Left kidney (tissue), 8 donors: ENCODE measurements around the gene FAM186B. TPM values are rescaled to one million over a fixed set of nuclear protein-coding genes. Genes with fewer than 3 reads are reported as not detected.
"Not testable (repeated sequence)": the region's sequence is repeated elsewhere in the genome, so short reads cannot be mapped to it uniquely, and the experiment has no call there.

Source experiments
- DNase-seq: peaks from one replicate; pipeline ENCODE4 v3.0.0-alpha.2; 2013
- long read RNA-seq, 8 donors: transcript quantifications; one replicate each; lab custom pipeline, GENCODE V29; 2026
- polyA plus RNA-seq: library from polyadenylated mRNA; unstranded; fragments of 120-200 nt; gene quantifications from one replicate; pipeline ENCODE4 v1.2.1, GENCODE V29; 2013; ENCODE audit not compliant: insufficient read length

Gene FAM186B, protein sequence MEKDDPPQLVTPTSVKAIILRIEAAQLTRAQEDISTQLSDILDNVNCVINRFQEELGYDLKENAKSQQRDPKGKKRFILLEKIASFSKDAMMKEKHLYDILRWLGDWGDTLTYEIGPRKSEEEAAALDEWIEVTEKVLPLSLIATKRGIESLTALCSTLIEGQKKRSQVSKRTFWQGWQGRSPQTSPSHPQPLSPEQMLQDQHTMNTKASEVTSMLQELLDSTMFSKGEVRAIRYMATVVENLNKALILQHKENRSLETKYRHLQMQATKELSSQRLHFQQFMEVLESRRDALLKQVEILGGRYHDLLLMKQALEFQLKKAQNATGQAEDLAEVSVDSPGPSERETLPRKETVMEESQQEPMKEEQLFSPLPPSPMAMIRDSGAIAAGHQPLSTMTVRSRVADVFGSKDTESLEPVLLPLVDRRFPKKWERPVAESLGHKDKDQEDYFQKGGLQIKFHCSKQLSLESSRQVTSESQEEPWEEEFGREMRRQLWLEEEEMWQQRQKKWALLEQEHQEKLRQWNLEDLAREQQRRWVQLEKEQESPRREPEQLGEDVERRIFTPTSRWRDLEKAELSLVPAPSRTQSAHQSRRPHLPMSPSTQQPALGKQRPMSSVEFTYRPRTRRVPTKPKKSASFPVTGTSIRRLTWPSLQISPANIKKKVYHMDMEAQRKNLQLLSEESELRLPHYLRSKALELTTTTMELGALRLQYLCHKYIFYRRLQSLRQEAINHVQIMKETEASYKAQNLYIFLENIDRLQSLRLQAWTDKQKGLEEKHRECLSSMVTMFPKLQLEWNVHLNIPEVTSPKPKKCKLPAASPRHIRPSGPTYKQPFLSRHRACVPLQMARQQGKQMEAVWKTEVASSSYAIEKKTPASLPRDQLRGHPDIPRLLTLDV
- 3.1 TPM for polyA plus RNA-seq
- long read RNA-seq, donor 1, partial matches to known transcripts: 14 of 14 reads
- long read RNA-seq, donor 1, other reads (novel, unspliced or antisense): 0 of 14 reads
- long read RNA-seq, donor 2, partial matches to known transcripts: 35 of 35 reads
- long read RNA-seq, donor 2, other reads (novel, unspliced or antisense): 0 of 35 reads
- long read RNA-seq, donor 3: 0 reads
- long read RNA-seq, donor 4: 0 reads
- long read RNA-seq, donor 5: 0 reads
- long read RNA-seq, donor 6: 0 reads
- long read RNA-seq, donor 7, partial matches to known transcripts: 17 of 17 reads
- long read RNA-seq, donor 7, other reads (novel, unspliced or antisense): 0 of 17 reads
- long read RNA-seq, donor 8: 0 reads

DNA sequence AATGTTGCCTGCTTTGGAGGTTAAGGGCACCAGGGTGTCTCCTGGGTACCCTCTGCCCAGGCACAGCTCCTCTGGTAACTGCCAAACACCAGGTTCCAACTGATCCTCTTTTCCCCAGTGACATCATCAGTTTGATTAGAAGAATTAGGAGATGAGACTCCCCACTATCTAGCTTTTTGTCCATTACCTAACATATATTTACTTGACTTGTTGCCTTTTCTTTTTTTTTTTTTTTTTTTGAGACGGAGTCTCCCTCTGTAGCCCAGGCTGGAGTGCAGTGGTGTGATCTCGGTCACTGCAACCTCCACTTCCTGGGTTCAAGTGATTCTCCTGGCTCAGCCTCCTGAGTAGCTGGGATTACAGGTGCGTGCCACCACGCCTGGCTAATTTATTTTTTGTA is at the start of gene FAM186B:
TSS of gene FAM186B (minus strand) at position 101 of the 400 bp plus-strand sequence. CDS start 162 bp downstream, outside the sequence.
- not testable (repeated sequence) for DNase-seq

GRCh38 chr12:49654715-49655114 is 49.3 kb upstream of the FAM186B start:
- DNase-seq: no peak

GRCh38 chr12:49652921-49653520 is 47.6 kb upstream of the FAM186B start:
- DNase-seq: no peak

DNA sequence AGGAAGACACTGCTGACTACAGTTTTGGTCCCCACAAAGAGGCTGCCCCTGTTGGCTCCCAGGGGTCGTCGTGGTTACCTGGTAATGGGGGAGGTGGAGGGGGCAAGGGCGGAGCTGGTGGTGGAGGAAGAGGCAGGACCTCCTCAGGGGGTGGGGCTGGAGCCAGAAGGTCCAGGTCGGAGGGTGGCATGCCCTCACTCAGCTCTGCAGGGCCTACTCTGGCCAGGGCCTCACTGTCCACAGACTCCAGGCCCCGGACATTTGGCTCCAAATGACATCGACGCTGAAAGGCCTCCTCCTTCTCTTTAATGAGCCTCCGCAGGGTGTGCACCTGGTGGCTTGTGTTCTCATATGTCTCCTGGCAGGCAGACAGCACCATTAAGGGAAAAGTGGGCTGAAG is 46.4 kb upstream of the FAM186B start:
- no peak for DNase-seq

GRCh38 chr12:49649892-49650291 is 44.5 kb upstream of the FAM186B start:
- DNase-seq: no peak

GRCh38 chr12:49649445-49649844 is 44.0 kb upstream of the FAM186B start:
- DNase-seq: no peak

- DNase-seq: no peak
Observed at GRCh38 chr12:49648712-49649003, 43.2 kb upstream of the FAM186B start.

DNA sequence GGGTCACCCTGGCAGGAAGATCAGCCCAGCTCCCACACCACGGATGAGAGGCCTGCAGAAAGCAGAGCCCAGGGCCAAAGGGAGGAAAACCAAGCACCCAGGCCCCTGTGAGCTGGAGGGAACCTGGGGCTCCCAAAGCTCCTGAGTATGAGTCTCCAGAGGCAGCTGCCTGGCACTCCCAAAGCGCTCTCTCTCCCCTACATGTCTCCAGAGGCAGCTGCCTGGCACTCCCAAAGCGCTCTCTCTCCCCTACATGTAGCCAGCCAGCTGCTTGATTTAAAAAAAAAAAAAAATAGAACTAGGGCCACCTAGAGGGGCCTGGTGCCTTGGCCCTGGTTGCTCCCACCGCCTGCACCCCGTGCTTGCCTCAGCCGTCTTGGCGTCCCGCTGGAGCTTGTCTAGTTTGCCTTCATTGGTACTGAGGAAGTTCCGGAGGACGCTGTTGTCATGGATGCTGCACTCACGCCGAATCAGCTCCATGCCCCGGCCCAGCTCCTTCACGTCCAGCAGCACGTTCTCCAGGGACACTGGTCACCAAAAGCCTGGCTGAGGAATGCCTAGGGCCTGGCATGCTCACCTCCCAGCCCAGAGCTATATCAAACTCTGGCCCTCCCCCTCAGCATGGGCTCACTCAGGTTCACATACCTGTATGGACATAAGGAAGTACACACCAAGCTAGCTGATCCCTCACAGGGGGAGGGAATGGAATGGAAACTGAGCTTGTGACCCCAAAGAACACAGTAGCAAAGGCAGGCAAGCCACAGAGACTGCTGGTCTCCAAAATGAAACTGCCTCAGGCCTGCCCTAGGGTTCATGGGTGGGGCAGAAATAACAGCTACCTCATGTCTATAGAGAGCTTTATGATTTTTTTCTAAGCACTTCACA is 42.6 kb upstream of the FAM186B start:
- DNase-seq: no peak

DNA sequence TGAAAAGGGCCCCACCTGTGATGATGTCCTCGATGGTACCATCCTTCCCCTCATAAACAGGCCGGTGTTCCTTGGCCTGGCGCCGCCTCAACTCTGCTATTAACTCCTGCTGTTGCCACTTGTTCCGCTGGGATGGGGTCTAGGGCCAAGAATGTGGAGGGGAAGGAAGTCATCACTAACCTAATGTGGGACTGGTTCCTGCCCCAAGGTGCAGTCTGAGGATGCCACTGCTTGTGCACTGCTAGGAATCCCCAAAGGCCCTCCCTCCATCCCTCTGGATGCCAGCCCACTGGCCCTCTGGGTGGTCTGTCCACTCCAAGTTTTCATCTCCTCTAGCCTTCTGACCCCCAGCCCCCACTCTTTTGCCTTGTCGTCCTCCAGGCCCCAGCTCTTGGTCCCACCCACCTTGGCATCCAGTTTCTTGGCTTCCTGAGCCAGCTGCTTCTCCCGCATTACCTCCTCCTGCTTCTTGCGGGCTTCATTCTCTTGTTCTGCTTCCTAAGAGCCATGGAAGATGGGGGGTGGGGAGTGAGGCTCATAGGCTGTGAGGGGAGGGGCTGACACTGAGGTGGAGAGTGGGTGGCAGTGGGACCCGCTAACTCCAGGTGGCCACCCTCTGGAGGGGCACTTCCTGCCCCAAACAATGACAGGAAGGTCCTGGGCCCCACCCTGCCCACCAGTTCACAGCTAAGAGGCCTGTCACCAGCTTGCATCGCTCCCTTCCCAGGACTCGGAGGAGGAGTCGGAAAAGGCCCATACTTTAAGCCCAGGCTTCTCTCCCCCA is 41.6 kb upstream of the FAM186B start:
- DNase-seq: no peak

- no peak for DNase-seq
Observed at GRCh38 chr12:49646331-49646830, 40.9 kb upstream of the FAM186B start.

DNA sequence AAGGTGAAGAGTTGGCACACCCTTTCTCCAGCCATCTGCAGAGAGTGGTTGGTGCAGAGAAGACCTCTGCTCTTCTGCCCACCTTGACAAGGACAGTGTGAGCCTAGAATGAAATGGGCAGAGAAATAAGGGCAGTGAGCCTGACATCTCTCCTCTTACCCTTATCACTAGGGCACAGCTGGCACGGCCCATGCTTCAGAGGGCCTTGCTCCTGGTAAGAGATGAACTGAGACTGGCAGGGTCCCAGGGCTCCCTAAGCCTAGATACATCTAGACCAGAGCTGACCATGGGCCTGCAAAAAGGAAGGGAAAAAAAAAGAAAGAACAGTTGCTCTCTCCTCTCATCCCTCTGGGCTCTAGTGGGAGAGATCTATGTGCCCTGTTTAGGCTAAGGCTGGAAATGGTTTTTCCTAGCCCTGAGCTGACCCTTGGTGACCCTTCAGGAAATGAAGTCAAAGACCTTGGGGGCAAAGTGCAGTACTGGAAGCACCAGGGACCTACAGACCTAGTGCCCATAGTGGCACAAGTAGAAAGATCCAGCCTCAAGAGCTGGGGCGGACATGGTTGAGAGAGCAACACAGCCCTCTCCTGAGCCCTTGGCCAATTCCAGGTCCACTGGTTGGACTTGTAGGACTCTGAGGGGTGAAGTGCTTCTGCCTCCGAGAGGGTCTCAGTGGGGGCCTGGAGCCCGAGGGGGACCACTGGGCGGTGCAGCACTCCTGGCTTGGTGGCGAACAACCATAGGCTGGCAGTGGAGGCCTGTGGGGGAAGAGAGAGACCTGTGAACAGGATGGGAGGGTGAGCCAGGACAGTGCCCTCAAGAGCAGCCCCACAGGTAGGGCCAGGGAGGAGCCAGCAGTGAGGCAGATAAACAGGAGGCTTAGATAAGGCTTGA is 40.0 kb upstream of the FAM186B start:
- DNase-seq: no peak

GRCh38 chr12:49644620-49644994 is 39.2 kb upstream of the FAM186B start:
- DNase-seq: peak; percentile 83

DNA sequence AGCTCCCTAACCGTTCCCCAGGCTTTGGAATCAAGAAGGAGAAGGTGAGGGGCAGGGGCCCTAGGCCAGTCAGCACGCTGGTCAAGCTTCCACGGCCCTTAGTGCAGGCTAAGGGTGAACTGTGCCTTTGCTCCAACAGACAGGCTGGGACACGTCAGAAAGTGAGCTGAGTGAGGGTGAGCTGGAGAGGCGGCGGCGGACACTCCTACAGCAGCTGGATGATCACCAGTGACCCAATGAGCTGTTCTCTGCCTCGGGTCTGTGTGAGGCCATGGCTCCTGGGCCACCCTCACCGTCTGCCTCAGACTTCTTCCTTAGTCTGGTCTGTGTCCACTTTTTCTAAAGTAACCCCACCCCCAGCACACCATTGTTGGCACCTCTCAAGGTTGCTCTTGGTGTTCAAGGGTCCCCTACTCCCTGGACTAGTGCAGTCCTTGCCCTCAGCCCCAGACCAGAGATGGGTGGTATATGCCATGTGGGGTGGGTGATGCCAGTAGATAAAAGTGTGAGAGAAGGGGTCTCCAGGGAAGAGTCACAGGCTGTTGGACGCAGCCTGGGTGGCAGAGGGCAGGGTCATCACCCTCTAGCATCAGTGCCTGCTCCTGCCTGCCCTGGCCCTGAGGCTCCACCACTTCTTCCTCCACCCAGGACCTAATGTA is 38.7 kb upstream of the FAM186B start:
- DNase-seq: no peak

GRCh38 chr12:49643135-49643534 is 37.7 kb upstream of the FAM186B start:
- DNase-seq: no peak

DNA sequence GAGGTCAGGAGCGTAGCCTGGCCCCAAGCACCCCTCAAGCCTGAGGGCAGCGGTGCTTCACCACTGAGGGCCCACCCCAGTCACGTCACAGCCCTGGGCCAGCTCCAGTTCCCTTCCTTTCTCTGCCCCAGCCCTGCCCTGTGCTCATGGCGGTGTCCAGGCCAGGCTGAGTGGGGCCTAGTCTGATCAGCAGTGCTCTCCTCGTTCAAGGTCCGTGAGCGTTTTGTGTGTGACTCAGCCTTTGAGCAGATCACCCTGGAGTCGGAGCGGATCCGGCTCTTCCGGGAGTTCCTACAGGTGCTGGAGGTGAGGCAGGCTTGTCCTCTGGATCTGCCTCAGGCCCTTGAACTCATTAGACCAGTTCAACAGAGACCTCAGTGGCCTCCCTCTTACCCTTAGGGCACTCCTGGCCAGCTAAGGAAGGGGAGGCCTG is 36.9 kb upstream of the FAM186B start:
- no peak for DNase-seq

DNA sequence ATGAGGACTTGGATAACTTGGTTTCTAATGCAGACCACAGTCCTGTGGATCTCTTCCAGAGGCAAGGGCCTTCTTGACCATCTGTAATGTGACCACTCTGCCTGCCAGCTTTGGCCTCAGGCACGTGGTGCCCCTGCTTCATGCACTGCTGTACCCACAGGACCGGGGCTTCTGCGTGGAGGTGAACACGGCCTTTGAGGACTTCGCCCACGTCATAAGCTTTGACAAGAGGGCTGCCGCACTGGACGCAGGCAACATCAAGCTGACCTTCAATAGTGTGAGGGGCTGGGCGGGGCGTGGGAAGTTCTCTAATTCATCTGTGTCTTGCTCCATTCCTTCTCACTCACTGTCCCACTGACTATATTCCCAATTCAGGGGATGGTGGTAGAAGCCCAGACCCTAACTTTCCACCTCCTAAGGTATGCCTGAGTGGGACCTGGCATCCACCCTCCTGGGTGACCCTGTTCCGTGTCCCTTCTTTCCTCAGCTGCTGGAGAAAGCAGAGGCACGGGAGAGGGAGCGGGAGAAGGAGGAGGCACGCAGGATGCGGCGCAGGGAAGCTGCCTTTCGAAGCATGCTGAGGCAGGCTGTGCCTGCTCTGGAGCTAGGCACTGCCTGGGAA is 36.4 kb upstream of the FAM186B start:
- no peak for DNase-seq

GRCh38 chr12:49636979-49637755 is 31.7 kb upstream of the FAM186B start:
- peak; percentile 68 for DNase-seq
